ENCODE data around the gene ZNF134.

ZNF134 gene

GRCh38 chr19:57667228-57667627, 53.2 kb downstream of the ZNF134 start:
- Histone ChIP-seq H3K4me1 (ENCODE audit: control insufficient read depth, insufficient read depth, low read length) (peaks cover 11% of the 10 kb centered on the region), H3K27me3 (ENCODE audit: control insufficient read depth, insufficient read depth, low read length) (peaks cover 4% of the 10 kb centered on the region; the same call in 1 of the 2 replicates), H3K4me3 (ENCODE audit: low read depth, low read length) (no peak overlapping the region), H3K27ac (ENCODE audit: low read depth, low read length) (no peak overlapping the region), H3K9me3 (ENCODE audit: control insufficient read depth, insufficient read depth, low read length) (no peaks in the 10 kb centered on the region), H3K36me3 (ENCODE audit: control insufficient read depth, insufficient read depth, low read length) (no peaks in the 10 kb centered on the region), H3K9ac (ENCODE audit: low read depth, low read length) (no peak overlapping the region)

DNA sequence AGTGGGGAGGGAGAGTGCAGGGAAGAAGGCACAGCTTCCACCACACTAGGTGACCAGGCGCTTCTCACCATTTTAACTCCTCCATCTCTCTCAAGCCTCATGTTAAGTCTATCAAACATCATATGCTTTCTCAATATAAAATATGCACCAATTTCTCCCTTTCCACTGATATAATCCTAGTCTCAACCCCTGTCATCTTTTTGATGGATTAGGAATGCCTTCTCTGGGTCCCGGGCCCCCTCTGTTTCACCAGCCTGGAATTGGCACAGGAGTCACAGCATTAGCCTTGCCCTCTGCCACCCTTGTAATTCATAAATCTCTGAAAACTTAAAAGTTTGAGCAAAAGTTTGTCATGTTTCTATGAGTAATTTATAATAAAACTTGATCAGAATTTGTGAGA, 54.6 kb downstream of the ZNF134 start, which contains the start of gene ZSCAN4:
ZSCAN4 (plus strand) TSS at position 301 of the 400 bp plus-strand sequence. CDS start 7,211 bp downstream, outside the sequence.
- no peak within 1 kb of the TSS for H3K27ac ChIP-seq (ENCODE audit: low read depth, low read length)
- H3K4me1 ChIP-seq (ENCODE audit: control insufficient read depth, insufficient read depth, low read length): peaks cover 11% of the 10 kb centered on the region
- no peaks in the 10 kb centered on the region for H3K36me3 ChIP-seq (ENCODE audit: control insufficient read depth, insufficient read depth, low read length)
- H3K9ac ChIP-seq (ENCODE audit: low read depth, low read length): no peak within 1 kb of the TSS
- H3K27me3 ChIP-seq (ENCODE audit: control insufficient read depth, insufficient read depth, low read length): 0 out of 2 replicates have a peak, but pooled peaks cover 4% of the 10 kb centered on the region
- no peak within 1 kb of the TSS for H3K4me3 ChIP-seq (ENCODE audit: low read depth, low read length)
- no peaks in the 10 kb centered on the region for H3K9me3 ChIP-seq (ENCODE audit: control insufficient read depth, insufficient read depth, low read length)

- no peaks in the 10 kb centered on the region for H3K36me3 ChIP-seq (ENCODE audit: control insufficient read depth, insufficient read depth, low read length)
- H3K4me3 ChIP-seq (ENCODE audit: low read depth, low read length): no peak overlapping the region
These were observed 57.3 kb downstream of the ZNF134 start for GRCh38 chr19:57671124-57671895.

DNA sequence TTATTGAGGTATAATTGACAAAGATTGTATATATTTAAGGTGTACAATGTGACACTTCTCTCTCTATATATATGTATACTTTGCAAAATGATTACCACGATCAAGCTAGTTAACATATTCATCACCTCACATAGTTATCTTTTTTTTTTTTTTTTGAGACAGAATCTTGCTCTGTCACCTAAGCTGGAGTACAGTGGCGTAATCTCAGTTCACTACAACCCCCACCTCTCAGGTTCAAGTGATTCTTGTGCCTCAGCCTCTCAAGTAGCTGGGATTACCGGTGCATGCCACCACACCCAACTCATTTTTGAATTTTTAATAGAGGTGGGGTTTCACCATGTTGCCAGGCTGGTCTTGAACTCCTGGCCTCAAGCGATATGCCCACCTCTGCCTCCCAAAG, 58.4 kb downstream of the ZNF134 start:
- Histone ChIP-seq H3K4me3 (ENCODE audit: low read depth, low read length) (no peak overlapping the region), H3K36me3 (ENCODE audit: control insufficient read depth, insufficient read depth, low read length) (no peaks in the 10 kb centered on the region), H3K27me3 (ENCODE audit: control insufficient read depth, insufficient read depth, low read length) (peaks cover 4% of the 10 kb centered on the region; the same call in 1 of the 2 replicates), H3K9me3 (ENCODE audit: control insufficient read depth, insufficient read depth, low read length) (no peaks in the 10 kb centered on the region), H3K27ac (ENCODE audit: low read depth, low read length) (no peak overlapping the region), H3K4me1 (ENCODE audit: control insufficient read depth, insufficient read depth, low read length) (peaks cover 2% of the 10 kb centered on the region), H3K9ac (ENCODE audit: low read depth, low read length) (no peak overlapping the region)

More at GRCh38 chr19:57671124-57671895, 57.3 kb downstream of the ZNF134 start:
- Histone ChIP-seq H3K27me3 (ENCODE audit: control insufficient read depth, insufficient read depth, low read length) (peaks cover 4% of the 10 kb centered on the region; the same call in 1 of the 2 replicates), H3K4me1 (ENCODE audit: control insufficient read depth, insufficient read depth, low read length) (peaks cover 7% of the 10 kb centered on the region), H3K9me3 (ENCODE audit: control insufficient read depth, insufficient read depth, low read length) (no peaks in the 10 kb centered on the region), H3K27ac (ENCODE audit: low read depth, low read length) (no peak overlapping the region), H3K9ac (ENCODE audit: low read depth, low read length) (no peak overlapping the region)

Measured in HUES48 (cell line).